Activated gamma-delta T cell treated with Interleukin-2 at 50 U/mL for 16 hours (primary cell): ENCODE measurements around the gene GSTO2.

Experiments used
- DNase-seq: peaks from one replicate; pipeline ENCODE4 v3.0.0-alpha.2; 2020

The GSTO2 gene

GRCh38 chr10:104254493-104255310 is 14.3 kb upstream of the GSTO2 start, which contains the start of gene GSTO1:
TSS of gene GSTO1 (plus strand) at chr10:104254892. CDS start at chr10:104254929, 37 bp downstream.
- peak; percentile 53 for DNase-seq

GRCh38 chr10:104255311-104255981 is 13.5 kb upstream of the GSTO2 start:
- DNase-seq = no peak

GRCh38 chr10:104256335-104256961 is 12.5 kb upstream of the GSTO2 start:
- DNase-seq = no peak

GRCh38 chr10:104257235-104257634 is 11.7 kb upstream of the GSTO2 start:
- DNase-seq = no peak

GRCh38 chr10:104258209-104258608 is 10.8 kb upstream of the GSTO2 start:
- no peak for DNase-seq

GRCh38 chr10:104259456-104259855 is 9.5 kb upstream of the GSTO2 start:
- DNase-seq = no peak

- DNase-seq = no peak
These were observed 8.8 kb upstream of the GSTO2 start for GRCh38 chr10:104259999-104260774.

GRCh38 chr10:104260775-104261115 is 8.2 kb upstream of the GSTO2 start:
- DNase-seq = no peak

- no peak for DNase-seq
These were observed 6.9 kb upstream of the GSTO2 start for GRCh38 chr10:104262055-104262454.

GRCh38 chr10:104264783-104265182 is 4.2 kb upstream of the GSTO2 start:
- no peak for DNase-seq

GRCh38 chr10:104267721-104268404 is 1.1 kb upstream of the GSTO2 start:
- no peak for DNase-seq

GRCh38 chr10:104268405-104268712 is 625 bp upstream of the GSTO2 start:
- DNase-seq = no peak

GRCh38 chr10:104273286-104273685 is 4.3 kb downstream of the GSTO2 start:
- no peak for DNase-seq

GRCh38 chr10:104273899-104274575 is 5.1 kb downstream of the GSTO2 start:
- DNase-seq = no peak

GRCh38 chr10:104274762-104275721 is 6.1 kb downstream of the GSTO2 start:
- DNase-seq = peak; percentile 28

GRCh38 chr10:104276192-104276591 is 7.2 kb downstream of the GSTO2 start:
- no peak for DNase-seq

GRCh38 chr10:104277785-104278184 is 8.8 kb downstream of the GSTO2 start:
- no peak for DNase-seq

GRCh38 chr10:104279550-104280259 is 10.7 kb downstream of the GSTO2 start:
- no peak for DNase-seq

GRCh38 chr10:104281694-104282093 is 12.7 kb downstream of the GSTO2 start:
- DNase-seq = no peak

- DNase-seq = no peak
These were observed 15.9 kb downstream of the GSTO2 start for GRCh38 chr10:104284846-104285245.
